Measurements from ENCODE around the gene CLEC3B. TPM values are rescaled to one million over a fixed set of nuclear protein-coding genes. Genes with fewer than 3 reads are reported as not detected.
A peak's percentile ranks its signal among the peaks of the same experiment; 100 is the strongest.
"Not testable (repeated sequence)": the region's sequence is repeated elsewhere in the genome, so short reads cannot be mapped to it uniquely, and the experiment has no call there.

Gene CLEC3B, protein sequence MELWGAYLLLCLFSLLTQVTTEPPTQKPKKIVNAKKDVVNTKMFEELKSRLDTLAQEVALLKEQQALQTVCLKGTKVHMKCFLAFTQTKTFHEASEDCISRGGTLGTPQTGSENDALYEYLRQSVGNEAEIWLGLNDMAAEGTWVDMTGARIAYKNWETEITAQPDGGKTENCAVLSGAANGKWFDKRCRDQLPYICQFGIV
- total RNA-seq, result not detected

DNA sequence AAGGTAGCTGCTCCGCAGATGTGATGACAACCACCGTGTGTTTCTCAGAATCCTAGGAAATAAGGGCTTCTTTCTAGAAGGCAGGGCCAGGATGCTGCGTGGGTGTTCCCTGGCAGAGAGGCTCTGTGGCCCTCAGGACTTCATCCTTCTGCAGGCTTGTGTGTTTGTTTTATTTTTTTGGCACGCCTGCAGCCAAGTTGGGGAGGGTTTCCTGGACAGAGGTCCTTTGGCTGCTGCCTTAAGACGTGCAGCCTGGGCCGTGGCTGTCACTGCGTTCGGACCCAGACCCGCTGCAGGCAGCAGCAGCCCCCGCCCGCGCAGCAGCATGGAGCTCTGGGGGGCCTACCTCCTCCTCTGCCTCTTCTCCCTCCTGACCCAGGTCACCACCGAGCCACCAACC, at the start of gene CLEC3B:
CLEC3B (plus strand) TSS at position 266 of the 400 bp plus-strand sequence; CDS start at position 326, 60 bp downstream.
- ATAC-seq (no peak), DNase-seq (no peak)
- H3K4me3 Mint-ChIP-seq, result no peak within 1 kb of the TSS
- H3K4me1 Mint-ChIP-seq, result peaks cover 2% of the 10 kb centered on the region
- CTCF ChIA-PET, result no interaction called here
- H3K27ac Mint-ChIP-seq, result no peak within 1 kb of the TSS
- H3K9me3 Mint-ChIP-seq (ENCODE audit: low read depth), result no peaks in the 10 kb centered on the region
- H3K27me3 Mint-ChIP-seq, result peaks cover 15% of the 10 kb centered on the region
- H3K36me3 Mint-ChIP-seq, result no peaks in the 10 kb centered on the region

DNA sequence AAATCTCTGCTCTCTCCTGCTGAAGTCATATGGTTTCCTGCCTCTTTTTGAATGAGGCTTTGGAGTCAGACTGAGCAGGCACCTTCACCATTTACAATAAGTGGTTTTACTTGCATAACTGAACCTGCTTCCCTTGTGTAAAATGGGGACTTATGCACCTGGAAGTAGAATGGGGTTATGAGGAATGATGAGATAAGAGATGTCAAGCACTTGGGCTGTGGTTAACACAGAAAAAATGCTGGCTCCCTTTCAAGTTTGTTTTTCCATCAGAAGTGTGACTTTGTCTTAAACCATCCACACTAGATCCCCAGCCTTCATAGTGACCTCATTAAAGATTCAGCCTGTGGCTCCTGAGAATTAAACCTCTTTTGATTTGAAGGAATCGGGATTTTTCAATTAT, 44.9 kb upstream of the CLEC3B start:
- H3K36me3 Mint-ChIP-seq, result peaks cover 13% of the 10 kb centered on the region
- no peak for ATAC-seq
- no peaks in the 10 kb centered on the region for H3K27me3 Mint-ChIP-seq
- DNase-seq, result no peak
- no peak overlapping the region for H3K4me3 Mint-ChIP-seq
- no peak overlapping the region for H3K27ac Mint-ChIP-seq
- CTCF ChIA-PET, result interaction anchor here (1.1 kb wide), 1 partner anchor 11 kb away, joined by 4 read pairs; no protein-coding TSS in a partner anchor
- peaks cover 77% of the 10 kb centered on the region for H3K4me1 Mint-ChIP-seq
- no peaks in the 10 kb centered on the region for H3K9me3 Mint-ChIP-seq (ENCODE audit: low read depth)

DNA sequence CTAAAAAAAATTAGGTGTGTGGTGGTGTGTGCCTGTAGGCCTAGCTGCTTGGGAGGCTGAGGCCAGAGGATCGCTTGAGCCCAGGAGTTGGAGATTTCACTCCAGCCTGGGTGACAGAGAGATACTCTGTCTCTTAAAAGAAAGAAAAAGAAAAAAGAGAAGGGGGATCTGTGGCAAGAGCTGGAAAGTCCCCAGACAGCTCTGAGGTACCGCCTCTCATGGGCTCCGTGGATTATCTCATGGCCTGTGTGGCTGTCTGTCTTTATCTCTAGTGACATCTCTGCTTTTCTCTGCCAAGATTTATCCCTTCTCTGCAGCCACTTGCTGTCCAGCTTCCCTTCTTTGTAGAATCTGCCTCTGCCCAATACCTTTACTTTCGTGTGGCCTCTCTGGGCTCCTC, 44.4 kb upstream of the CLEC3B start:
- H3K9me3 Mint-ChIP-seq (ENCODE audit: low read depth), result no peaks in the 10 kb centered on the region
- ATAC-seq (no peak), DNase-seq (no peak)
- H3K27ac Mint-ChIP-seq, result no peak overlapping the region
- CTCF ChIA-PET, result interaction anchor here (1.1 kb wide), 1 partner anchor 11 kb away, joined by 4 read pairs; no protein-coding TSS in a partner anchor
- peaks cover 75% of the 10 kb centered on the region for H3K4me1 Mint-ChIP-seq
- no peaks in the 10 kb centered on the region for H3K27me3 Mint-ChIP-seq
- H3K4me3 Mint-ChIP-seq, result no peak overlapping the region
- H3K36me3 Mint-ChIP-seq, result peaks cover 15% of the 10 kb centered on the region

DNA sequence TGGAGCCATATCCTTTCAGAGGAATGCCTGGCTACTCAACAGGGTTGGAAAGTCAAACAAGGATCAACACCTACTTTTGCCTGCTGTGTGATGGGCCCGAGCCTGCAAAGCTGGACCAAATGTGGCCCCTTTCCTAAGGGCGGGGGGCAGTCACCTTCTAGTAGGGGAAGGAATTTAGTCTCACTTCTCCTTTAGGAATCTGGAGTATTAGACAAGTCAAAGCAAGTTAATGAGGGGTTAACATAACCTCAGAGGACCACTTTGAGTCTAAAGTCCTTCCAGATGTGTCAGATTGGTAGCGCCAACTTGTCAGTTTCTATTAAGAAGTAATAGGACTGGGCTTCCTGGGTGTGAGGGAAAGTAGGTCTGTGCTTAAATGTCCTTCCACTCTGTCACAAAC, 43.3 kb upstream of the CLEC3B start:
- Mint-ChIP-seq H3K36me3 (peaks cover 14% of the 10 kb centered on the region), H3K4me1 (peaks cover 67% of the 10 kb centered on the region), H3K9me3 (ENCODE audit: low read depth) (no peaks in the 10 kb centered on the region), H3K27ac (no peak overlapping the region), H3K4me3 (no peak overlapping the region), H3K27me3 (no peaks in the 10 kb centered on the region)
- ATAC-seq, result no peak
- CTCF ChIA-PET, result no interaction called here
- no peak for DNase-seq

DNA sequence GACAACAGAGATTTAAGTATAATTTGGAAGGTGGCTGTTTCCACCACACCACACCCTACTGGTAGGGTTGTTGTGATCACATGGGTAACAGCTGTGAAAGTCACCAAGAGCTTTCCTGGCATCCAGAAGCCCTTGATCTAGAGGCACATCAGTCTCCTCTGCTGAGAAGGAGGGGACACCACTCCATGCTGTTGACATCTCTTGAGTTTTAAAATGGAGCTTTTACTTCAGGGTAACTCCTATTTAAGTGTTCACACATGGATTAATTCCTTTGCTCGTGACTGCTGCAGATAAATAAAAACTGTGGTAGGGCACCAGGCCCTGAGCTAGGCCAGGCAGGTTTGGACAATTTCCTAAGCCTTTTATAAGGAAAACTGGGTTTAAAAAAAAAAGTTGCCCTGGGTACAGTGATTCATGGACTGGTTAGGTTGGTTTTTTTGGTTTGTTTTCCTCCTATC, 42.6 kb upstream of the CLEC3B start:
- DNase-seq, result no peak
- CTCF ChIA-PET, result interaction anchor here (1.6 kb wide), 1 partner anchor 9 kb away, joined by 3 read pairs; no protein-coding TSS in a partner anchor
- no peak overlapping the region for H3K4me3 Mint-ChIP-seq
- H3K9me3 Mint-ChIP-seq (ENCODE audit: low read depth), result no peaks in the 10 kb centered on the region
- no peak for ATAC-seq
- peaks cover 10% of the 10 kb centered on the region for H3K36me3 Mint-ChIP-seq
- H3K27me3 Mint-ChIP-seq, result no peaks in the 10 kb centered on the region
- H3K4me1 Mint-ChIP-seq, result peaks cover 63% of the 10 kb centered on the region
- H3K27ac Mint-ChIP-seq, result no peak overlapping the region

DNA sequence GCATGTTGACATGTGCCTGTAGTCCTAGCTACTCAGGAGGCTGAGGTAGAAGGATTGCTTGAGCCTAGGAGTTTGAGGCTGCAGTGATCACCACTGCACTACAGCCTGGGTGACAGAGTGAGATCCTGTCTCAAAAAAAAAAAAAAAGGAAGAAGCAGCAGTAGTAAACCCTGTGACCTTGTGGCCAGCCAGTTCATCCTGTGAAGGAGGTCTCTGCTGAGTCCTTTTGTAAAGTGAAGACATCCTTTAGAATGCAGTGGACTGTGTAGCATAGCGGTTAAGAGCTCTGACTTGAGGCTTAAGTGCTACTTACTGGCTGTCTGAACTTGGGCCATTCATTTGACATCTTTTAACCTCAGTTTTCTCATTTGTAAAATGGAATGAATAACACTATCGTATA, 41.8 kb upstream of the CLEC3B start:
- CTCF ChIA-PET, result interaction anchor here (0.7 to 1.6 kb wide), 5 partner anchors 8 to 945 kb away, joined by 3 to 5 read pairs (median 3); no protein-coding TSS in a partner anchor
- H3K27ac Mint-ChIP-seq, result peak overlapping the region; percentile 66

DNA sequence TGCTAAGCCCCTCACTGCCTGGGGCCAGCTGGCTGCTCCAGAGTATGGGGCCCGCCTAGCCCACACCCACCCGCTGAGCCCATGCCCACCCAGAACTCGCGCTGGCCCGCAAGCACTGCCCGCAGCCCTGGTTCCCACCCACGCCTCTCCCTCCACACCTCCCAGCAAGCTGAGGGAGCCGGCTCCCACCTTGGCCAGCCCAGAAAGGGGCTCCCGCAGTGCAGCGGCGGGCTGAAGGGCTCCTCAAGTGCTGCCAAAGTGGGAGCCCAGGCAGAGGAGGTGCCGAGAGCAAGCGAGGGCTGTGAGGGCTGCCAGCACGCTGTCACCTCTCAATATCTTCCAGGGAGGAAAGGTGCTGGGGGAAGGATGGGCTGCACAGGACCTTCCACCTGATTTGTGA, 39.8 kb upstream of the CLEC3B start:
- DNase-seq; H3K27me3 Mint-ChIP-seq; H3K27ac Mint-ChIP-seq; H3K9me3 Mint-ChIP-seq (ENCODE audit: low read depth); ATAC-seq; H3K4me3 Mint-ChIP-seq: not testable (repeated sequence)
- H3K4me1 Mint-ChIP-seq, result peaks cover 41% of the 10 kb centered on the region
- CTCF ChIA-PET, result interaction anchor here (1.6 kb wide), 1 partner anchor 12 kb away, joined by 6 read pairs; no protein-coding TSS in a partner anchor
- H3K36me3 Mint-ChIP-seq, result peaks cover 21% of the 10 kb centered on the region

More for the DNA sequence above, 41.8 kb upstream of the CLEC3B start:
- Mint-ChIP-seq H3K9me3 (ENCODE audit: low read depth) (no peaks in the 10 kb centered on the region), H3K4me1 (peaks cover 56% of the 10 kb centered on the region), H3K36me3 (peaks cover 10% of the 10 kb centered on the region), H3K4me3 (no peak overlapping the region), H3K27me3 (no peaks in the 10 kb centered on the region)
- DNase-seq (peak; percentile 68), ATAC-seq (peak; percentile 88)

DNA sequence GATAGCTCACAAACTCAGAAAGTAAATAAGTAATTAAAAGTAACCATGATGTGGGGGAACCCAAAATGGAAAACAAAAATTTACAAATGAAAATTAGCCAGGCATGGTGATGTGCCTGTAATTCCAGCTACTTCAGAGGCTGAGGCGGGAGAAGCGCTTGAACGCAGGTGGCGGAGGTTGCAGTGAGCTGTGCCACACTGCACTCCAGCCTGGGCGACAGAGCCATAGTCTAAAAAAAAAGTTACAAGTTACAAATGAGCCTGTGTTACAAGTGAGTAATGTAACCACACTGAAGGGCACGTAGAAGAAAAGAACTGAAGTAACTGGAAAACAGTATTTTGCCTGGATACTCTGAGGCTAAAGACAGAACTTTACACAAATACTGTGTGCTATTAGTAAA, 38.8 kb upstream of the CLEC3B start:
- DNase-seq (no peak), ATAC-seq (no peak)
- Mint-ChIP-seq H3K27me3 (no peaks in the 10 kb centered on the region), H3K9me3 (ENCODE audit: low read depth) (no peaks in the 10 kb centered on the region), H3K4me1 (peaks cover 37% of the 10 kb centered on the region), H3K27ac (no peak overlapping the region), H3K4me3 (no peak overlapping the region), H3K36me3 (peaks cover 27% of the 10 kb centered on the region)
- CTCF ChIA-PET, result interaction anchor here (0.8 to 1.6 kb wide), 4 partner anchors 10 to 18 kb away, joined by 3 to 8 read pairs (median 5); partner anchors contain the start of genes EXOSC7 and ZDHHC3

DNA sequence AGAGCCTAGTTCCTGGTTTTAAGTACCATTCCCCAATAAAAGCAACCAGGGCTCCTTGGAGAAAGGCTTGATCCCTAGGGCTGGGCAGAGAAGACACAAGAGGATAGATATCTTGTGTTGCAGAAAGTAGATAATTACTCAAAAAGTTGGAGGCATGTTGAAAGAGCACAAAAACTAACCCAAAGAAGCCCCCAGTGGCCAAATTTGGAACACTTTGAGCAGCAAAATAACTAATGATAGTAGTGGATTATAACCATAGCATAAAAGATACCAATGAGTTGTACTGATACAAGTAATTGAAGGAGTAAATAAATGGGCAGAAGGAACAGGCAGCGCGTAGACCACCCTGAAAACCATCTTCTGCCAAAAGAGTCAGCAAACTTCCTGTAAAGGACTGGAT, 38.0 kb upstream of the CLEC3B start:
- Mint-ChIP-seq H3K36me3 (peaks cover 34% of the 10 kb centered on the region), H3K27me3 (no peaks in the 10 kb centered on the region)

DNA sequence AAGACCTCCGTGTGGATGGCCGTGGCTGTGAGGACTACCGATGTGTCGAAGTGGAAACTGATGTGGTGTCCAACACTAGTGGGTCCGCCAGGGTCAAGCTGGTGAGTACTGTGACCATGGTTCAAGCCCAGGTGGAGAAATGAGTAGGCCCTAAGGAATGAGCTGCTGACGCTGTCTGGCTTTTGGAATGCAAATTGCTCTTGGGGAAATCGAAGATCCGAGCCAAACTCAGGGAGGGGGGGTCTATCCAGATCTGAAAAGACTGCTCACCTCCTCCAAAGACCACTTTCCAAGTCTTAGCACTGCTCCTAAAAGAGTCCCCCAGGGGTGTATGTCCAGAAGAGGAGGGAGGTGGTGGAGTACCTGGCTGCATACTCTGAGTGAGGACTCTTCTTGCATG, 37.0 kb upstream of the CLEC3B start:
- ATAC-seq, result no peak
- Mint-ChIP-seq H3K4me1 (peaks cover 30% of the 10 kb centered on the region), H3K27me3 (no peaks in the 10 kb centered on the region), H3K36me3 (peaks cover 40% of the 10 kb centered on the region), H3K4me3 (no peak overlapping the region), H3K9me3 (ENCODE audit: low read depth) (no peaks in the 10 kb centered on the region), H3K27ac (no peak overlapping the region)
- no peak for DNase-seq
- CTCF ChIA-PET, result interaction anchor here (0.9 to 1.1 kb wide), 2 partner anchors 12 to 22 kb away, joined by 3 to 5 read pairs; no protein-coding TSS in a partner anchor

More for the DNA sequence above, 38.0 kb upstream of the CLEC3B start:
- ATAC-seq, result peak; percentile 40
- H3K27ac Mint-ChIP-seq, result no peak overlapping the region
- DNase-seq, result no peak
- no peaks in the 10 kb centered on the region for H3K9me3 Mint-ChIP-seq (ENCODE audit: low read depth)
- no peak overlapping the region for H3K4me3 Mint-ChIP-seq
- CTCF ChIA-PET, result interaction anchor here (0.8 to 1.6 kb wide), 4 partner anchors 11 to 17 kb away, joined by 4 to 8 read pairs (median 6); partner anchors contain the start of genes EXOSC7 and ZDHHC3
- peaks cover 37% of the 10 kb centered on the region for H3K4me1 Mint-ChIP-seq

DNA sequence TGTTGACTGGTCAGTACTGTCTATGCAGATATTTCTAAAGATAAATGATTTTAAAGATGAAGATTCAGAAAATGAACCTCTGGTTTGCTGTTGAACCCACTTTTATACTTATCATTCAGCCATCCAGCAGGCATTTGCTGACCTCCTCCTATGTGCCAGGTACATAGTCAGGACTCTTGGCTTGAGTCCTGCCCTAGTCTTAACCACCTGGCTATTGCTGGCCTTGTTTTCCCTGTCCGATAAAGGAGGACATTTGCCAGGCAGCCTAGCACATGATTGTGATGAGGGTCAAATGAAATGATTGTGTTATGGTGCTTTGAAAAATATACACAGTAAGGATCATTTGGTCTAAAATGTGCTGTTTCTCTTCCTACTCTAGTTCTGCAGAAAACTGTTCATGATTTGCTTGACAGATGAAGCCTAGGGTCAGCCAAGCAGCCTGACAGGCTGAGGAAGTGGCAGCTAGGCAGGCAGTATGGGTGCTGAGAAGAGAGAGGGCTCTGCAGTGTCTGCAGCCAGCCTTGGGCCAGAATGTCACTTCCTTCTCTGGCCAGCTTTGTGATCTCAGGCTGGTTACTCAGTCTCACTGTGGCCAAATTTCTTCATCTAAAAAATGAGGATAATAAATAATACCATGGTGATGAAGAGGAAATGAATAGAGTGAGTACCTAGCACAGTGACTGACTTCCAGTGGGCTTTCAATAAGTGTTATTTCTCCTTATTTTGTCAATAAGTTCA, 36.3 kb upstream of the CLEC3B start:
- H3K27me3 Mint-ChIP-seq, result no peaks in the 10 kb centered on the region
- H3K4me1 Mint-ChIP-seq, result peaks cover 27% of the 10 kb centered on the region
- H3K36me3 Mint-ChIP-seq, result peaks cover 43% of the 10 kb centered on the region
- H3K9me3 Mint-ChIP-seq (ENCODE audit: low read depth), result no peaks in the 10 kb centered on the region
- CTCF ChIA-PET, result no interaction called here
- DNase-seq (no peak), ATAC-seq (no peak)
- no peak overlapping the region for H3K27ac Mint-ChIP-seq
- H3K4me3 Mint-ChIP-seq, result no peak overlapping the region

DNA sequence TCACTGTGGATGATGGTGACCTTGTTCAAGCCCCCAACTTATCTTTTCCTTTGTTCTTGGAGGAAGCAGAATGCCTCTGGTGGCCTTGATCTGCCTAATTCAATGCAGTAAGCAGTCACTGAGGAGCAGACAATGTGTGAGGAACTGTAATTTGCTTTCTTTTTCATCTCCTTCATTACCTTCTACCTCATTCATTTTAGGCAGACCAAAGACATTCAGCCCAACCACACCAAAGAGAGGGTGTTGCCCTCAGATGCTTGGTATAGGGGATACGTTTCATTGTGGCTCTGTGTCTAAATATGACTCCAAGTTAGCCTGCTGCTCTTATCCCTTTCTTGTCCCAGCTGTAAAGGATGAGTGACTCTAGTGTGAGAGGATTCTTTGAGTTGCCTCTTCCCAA, 34.8 kb upstream of the CLEC3B start:
- no peaks in the 10 kb centered on the region for H3K9me3 Mint-ChIP-seq (ENCODE audit: low read depth)
- no peak overlapping the region for H3K4me3 Mint-ChIP-seq
- peak overlapping the region; percentile 49 for H3K27ac Mint-ChIP-seq
- CTCF ChIA-PET, result interaction anchor here (1.2 to 2.9 kb wide), 3 partner anchors 9 to 16 kb away, joined by 4 to 17 read pairs (median 5); partner anchors contain the start of genes EXOSC7 and ZDHHC3
- H3K4me1 Mint-ChIP-seq, result peaks cover 25% of the 10 kb centered on the region
- ATAC-seq, result no peak
- H3K27me3 Mint-ChIP-seq, result no peaks in the 10 kb centered on the region
- DNase-seq, result no peak
- peaks cover 40% of the 10 kb centered on the region for H3K36me3 Mint-ChIP-seq

Measured in activated CD8-positive, alpha-beta memory T cell treated with anti-CD3 and anti-CD28 coated beads, Interleukin-2, amount 10 ng/mL, durations not matched to agents 7 days and 5 days (primary cell).